Activated CD8-positive, alpha-beta memory T cell treated with anti-CD3 and anti-CD28 coated beads for 1 hour (primary cell): Measurements from ENCODE around the gene ELF3.
"Not testable (repeated sequence)": the region's sequence is repeated elsewhere in the genome, so short reads cannot be mapped to it uniquely, and the experiment has no call there.

Experiments
- DNase-seq, 2 donors: peaks; one replicate each; pipeline ENCODE4 v3.0.0-alpha.2; 2020; ENCODE audit warnings: low read depth in 1 of 2; ENCODE audit errors: extremely low read depth in 1 of 2

ELF3 gene

GRCh38 chr1:202063093-202063492 is 52.7 kb downstream of the ELF3 start:
- DNase-seq: no peak

- DNase-seq: not testable (repeated sequence)
Observed at GRCh38 chr1:202064889-202065312, 54.5 kb downstream of the ELF3 start.
